ENCODE measurements around the gene HNRNPM.
"Not testable (repeated sequence)": the region's sequence is repeated elsewhere in the genome, so short reads cannot be mapped to it uniquely, and the experiment has no call there.

HNRNPM gene

DNA sequence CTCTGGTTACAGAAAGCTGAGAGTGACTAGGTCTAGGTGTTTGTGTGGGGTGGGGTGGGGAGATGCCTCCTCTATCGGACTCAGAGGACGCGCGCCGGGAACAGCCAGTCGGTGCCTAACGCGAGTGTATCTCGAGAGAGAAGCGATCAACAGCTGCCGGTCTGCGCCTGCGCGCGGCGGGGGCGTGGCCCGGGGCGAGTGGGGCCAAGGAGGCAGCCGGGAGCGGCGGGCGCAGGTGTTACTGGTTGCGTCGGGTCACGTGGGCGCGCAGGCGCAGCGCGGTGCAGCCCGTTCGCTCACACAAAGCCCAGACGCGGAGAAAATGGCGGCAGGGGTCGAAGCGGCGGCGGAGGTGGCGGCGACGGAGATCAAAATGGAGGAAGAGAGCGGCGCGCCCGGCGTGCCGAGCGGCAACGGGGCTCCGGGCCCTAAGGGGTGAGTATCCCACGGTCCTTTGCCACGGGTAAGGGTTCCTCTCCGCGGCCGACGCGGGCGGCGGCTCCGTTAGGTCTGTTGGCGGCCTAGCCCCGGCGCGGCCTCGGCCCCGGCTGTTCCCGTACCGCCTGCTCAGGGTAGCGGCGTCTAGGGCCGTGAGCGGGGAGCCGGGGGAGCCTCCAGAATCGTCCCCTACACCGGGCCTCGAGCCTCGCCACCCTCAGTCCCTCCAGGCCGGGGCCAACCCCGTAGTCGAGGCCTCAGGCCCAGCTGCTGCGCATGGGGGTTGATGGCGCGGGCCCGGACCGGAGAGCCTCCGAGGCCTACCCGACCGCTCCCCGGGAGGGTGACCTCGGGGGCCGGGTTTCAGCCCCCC is at the start of gene HNRNPM:
HNRNPM (plus strand) TSS at position 299 of the 811 bp plus-strand sequence; CDS start at position 323, 24 bp downstream.
- DNase-seq = peak; percentile 93

GRCh38 chr19:8395621-8396082 is 49.1 kb upstream of the HNRNPM start:
- no peak for DNase-seq

DNA sequence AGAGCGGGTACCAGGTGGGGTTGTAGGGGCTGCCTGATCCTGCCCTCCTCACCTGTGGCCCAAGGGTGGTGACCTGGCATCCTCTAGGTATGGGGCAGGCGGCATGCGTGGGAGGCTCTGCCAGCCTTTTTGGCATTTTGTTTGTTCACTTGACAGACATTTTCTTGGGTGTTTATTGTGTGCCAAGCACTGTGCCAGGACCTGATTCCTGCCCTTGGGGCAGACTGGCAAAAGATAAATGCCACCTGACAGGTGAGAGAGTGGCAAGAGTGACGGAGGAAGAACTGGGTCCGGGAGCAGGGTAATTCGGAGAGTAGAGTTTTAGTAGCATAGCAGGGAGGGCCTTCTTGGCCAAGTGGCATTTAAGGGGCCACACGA is 48.6 kb upstream of the HNRNPM start:
- no peak for DNase-seq

GRCh38 chr19:8396563-8397203 is 48.1 kb upstream of the HNRNPM start:
- no peak for DNase-seq

- no peak for DNase-seq
Measured at GRCh38 chr19:8397271-8397670, 47.5 kb upstream of the HNRNPM start.

DNA sequence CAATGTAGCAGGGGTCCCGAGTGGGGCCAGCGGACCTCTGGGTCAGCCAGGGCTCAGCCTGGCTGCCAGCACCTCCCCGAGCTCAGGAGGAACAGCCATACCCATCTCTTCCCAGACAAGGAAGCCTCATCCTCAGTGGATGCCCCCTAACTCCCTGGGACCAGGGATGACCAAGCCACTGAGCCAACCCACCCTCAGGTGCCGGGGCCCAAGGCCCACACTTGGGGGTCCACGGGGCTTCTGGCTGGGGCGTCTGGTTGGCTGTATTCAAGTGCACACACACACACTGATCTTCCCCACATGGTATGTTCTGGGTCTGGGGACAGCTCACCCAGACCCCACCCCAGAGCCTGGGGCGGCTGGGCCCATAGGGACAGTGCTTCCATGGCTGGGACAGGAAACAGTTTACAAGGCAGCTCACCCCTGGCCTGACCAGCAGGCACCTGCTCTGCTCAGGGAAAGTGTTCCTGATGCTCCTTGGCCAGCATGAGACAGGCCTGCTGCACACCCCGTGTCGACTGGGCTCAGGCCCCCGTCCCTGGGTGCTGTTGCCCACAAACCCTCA is 46.9 kb upstream of the HNRNPM start:
- no peak for DNase-seq

DNA sequence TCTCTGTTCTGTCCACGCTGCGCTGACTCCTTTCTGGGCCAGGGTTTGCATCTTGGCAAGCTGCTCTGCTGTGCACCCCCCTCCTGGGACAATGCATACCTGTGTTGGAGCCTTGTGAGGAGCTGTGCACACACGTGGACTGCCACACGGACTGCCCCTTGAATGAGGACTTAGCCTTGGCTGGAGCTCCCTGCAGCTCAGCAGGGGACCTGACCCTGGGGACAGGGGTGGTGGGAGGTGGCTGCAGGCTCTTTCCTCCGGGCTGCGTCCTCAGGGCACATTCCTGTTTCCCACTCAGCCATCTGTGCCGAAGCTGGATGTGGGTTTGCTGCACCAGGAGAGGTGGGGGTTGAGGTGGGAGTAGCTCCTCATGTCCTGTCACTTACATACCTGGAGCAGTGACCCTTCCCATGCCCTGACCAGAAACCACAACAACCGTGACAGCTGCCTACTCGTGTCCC is 46.4 kb upstream of the HNRNPM start:
- DNase-seq = no peak

- DNase-seq = no peak
Measured at GRCh38 chr19:8399681-8400188, 45.0 kb upstream of the HNRNPM start.

DNA sequence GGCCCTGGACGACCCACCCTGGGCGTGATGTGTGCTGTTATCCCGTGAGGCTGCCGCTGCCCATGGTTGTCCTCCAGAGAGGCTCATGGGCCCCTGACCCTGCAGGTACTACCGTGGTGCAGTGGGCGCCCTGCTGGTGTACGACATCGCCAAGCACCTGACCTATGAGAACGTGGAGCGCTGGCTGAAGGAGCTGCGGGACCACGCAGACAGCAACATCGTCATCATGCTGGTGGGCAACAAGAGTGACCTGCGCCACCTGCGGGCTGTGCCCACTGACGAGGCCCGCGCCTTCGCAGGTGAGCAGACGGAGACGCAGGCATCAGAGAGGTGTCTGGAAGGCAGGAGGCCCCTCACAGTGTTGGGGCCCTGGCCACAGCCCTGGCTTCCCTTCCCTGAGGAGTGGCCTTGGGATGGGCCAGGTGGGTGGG is 42.8 kb upstream of the HNRNPM start:
- no peak for DNase-seq

- DNase-seq = no peak
Measured at GRCh38 chr19:8403098-8403819, 41.5 kb upstream of the HNRNPM start.

DNA sequence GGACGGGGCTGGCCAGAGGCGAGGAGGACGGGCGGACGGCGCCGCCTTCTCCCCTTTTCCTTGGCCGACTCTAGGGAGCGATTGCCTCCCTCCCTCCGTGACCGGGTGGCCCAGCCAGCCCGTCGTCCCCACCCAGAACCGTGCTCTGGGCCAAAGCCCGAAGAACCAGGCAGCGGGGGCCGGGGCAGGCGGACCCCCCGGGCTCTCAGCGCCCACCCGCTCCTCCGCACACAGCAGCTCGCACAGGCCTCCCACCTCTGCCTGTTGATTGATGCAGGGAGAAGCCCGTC is 41.0 kb upstream of the HNRNPM start:
- DNase-seq = no peak

DNA sequence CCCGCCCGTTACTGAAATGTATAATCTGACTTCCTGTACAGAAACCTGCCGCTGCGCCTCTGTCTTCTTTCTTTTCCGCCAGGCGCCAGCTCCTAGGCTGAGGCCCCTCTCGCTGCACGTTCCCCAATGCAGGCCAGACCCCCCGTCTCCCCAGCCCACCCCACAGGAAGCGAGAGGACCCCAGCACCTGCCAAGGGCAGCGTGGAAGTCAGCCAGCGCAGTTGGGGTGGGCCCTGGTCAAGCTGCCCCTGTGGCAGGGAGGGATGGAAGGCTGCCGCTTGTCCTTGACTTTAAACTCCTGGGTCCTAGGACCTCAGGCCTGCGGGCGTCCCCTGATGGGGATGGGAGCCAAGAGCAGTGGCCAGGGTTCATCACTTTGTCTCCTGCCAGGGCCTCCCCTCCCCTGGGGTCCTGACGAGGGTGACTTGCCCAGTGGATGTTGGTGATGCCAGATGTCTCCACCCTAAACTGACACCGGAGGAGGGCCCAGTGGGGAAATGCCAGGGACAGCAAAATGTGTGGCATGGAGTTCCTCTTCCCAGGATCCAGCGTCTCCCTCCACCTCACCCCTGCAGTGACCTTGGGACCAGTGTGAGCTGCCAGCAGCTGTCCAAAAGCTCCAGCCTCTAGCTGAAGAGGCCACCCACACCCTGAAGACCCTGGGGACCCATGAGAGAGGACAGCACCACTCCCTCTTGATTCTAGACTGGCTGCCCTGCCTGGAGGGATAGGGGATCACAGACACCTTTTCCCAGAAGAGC is 40.2 kb upstream of the HNRNPM start:
- DNase-seq = no peak

- DNase-seq = not testable (repeated sequence)
Measured at GRCh38 chr19:8410718-8411117, 34.1 kb upstream of the HNRNPM start.

DNA sequence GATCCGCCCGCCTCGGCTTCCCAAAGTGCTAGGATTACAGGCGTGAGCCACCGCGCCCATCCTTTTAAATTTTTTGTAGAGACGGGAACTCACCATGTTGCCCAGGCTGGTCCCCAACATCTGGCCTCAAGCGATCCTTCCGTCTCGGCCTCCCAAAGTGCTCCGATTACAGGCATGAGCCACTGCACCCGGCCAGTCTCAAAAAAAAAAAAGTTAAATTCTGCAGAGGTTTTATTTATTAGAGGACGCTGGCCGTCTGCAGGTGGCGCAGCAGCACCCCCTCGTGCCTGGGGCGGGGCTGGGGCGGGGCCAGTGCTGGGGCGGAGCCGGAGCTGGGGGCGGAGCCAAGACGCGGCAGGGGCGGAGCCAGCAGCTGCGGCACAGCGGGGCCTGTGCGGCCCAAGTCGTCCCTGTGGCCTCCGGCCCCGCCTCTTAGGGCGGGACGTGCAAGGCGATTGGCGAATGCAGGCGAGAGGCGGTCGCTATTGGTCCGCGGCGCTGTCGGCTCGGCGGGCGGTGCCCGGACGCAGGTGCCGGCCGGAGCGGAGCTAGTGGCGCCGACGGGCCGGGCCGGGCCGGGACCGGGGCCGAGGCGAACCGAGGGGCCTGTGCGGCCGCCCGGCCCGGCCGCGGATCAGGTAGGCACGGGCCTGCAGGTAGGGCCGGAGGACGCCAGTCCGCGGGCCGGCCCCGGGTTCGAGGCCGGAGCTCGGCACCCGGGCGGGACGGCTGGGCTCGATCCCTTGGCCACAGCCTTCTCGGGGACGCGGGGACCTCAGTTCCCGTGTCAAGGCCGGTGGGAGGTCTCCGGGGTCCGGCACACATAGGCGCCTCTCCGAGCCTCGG is 31.8 kb upstream of the HNRNPM start, which contains the start of gene MARCHF2:
MARCHF2 (plus strand) TSS at position 523 of the 846 bp plus-strand sequence. CDS start 8,536 bp downstream, outside the sequence.
- DNase-seq = peak; percentile 82

GRCh38 chr19:8413629-8413995 is 31.2 kb upstream of the HNRNPM start:
- DNase-seq = no peak

GRCh38 chr19:8416796-8417195 is 28.0 kb upstream of the HNRNPM start:
- no peak for DNase-seq

GRCh38 chr19:8421484-8422461 is 23.0 kb upstream of the HNRNPM start:
- DNase-seq = no peak

DNA sequence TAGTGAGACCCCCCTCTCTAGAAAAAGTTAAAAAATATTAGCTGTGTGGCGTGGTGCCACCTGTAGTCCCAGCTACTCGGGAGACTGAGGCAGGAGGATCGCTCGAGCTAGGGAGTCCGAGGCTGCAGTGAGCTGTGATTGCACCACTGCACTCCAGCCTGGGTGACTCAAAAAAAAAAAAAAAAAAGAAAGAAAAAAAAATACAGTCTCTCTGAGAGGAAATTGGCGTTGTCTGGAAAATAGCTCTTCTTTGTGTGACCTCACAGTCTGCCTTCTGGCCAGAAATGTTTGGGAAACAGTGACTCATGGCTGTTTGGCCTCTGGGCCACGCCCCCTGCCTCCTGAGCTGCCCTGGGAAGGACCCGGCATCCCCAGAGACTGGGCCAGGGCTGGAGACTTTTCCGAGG is 21.0 kb upstream of the HNRNPM start:
- no peak for DNase-seq

- not testable (repeated sequence) for DNase-seq
Measured at GRCh38 chr19:8425331-8425730, 19.4 kb upstream of the HNRNPM start.

- no peak for DNase-seq
Measured at GRCh38 chr19:8426283-8426682, 18.5 kb upstream of the HNRNPM start.
